PC-9 (cell line): ENCODE data around the gene SRMS.

ENCODE experiments used
- CTCF ChIP-seq: fragments of 200-600 bp; sonication (generic); conservative IDR thresholded peaks from 2 replicates; pipeline ENCODE4 v1.6.1; 2017; ENCODE audit warnings: mixed run types, antibody characterized with exemption, mild to moderate bottlenecking, moderate library complexity
- EZH2 ChIP-seq: fragments of 200-600 bp; sonication (generic); IDR thresholded peaks from 2 replicates; pipeline ENCODE4 v1.8.0; 2017; ENCODE audit warnings: antibody characterized with exemption, low read depth

DNA sequence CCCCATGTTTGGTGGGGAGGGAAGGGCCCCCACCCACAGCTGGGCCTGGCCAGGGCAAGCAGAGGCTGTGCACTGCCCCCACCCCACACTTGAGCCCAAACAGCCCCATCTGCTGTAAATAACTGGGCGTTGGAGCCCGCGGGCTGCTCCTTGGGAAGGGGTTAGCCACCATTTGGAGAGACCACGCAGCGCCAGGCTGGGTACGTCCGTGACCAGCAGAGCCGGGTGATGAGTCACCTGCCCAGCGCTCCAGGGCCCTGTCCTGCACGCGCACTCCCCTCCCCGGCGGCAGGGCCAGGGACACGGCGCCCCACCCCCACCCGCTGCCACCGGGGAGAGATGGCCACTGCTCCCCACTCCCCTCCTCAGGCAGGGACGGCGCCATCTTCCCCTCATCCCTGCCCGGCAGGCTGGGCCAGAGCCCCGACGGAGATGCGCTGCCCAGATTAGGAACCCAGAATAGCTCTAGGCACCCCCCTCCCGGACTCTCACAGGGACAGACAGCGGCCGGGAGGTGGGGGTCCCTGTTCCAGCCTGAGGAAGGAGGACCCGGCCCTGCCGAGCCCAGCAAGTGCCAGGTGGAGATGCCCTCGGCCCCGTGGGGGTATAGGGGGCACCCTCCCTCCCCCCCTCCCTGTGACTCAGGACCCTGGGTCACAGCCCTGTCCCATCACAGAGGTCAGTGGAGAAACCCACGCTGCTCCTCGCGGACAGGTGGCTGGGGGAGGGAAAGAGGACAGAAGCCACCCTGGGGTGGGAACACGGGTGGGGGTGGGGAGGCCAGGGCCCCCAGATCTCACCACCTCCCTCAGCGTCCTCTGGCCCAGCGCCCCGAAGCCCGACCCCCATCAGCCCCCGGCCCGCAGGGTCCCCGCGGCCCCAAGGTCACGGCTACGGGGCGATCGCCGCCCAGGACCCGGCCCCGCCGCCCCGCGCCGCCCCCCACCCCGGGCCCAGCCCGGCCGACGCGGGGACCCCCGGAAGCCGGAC lies 49.3 kb downstream of the SRMS start:
- TF ChIP-seq CTCF (no peak), EZH2 (0 out of 2 replicates have a peak, but pooled peaks have one; percentile 63)
